MM.1S (cell line): ENCODE data around the gene DVL2.

Source experiments
- DNase-seq: peaks from one replicate; pipeline ENCODE4 v3.0.0-alpha.2; 2015
- H2AFZ ChIP-seq: fragments of 300-600 bp; sonication (generic); 2 replicates; pipeline ENCODE4 v1.6.0; 2016; ENCODE audit warnings: antibody characterized with exemption, low read length
- H3F3A ChIP-seq: fragments of 300-600 bp; sonication (generic); 2 replicates; pipeline ENCODE4 v1.6.1; 2016; ENCODE audit warnings: mild to moderate bottlenecking, antibody characterized with exemption, low read length, moderate library complexity, mixed read lengths; ENCODE audit not compliant: insufficient read depth
- H3K27ac ChIP-seq: fragments of 300-600 bp; sonication (generic); 2 replicates; pipeline ENCODE4 v1.5.1; 2016; ENCODE audit warnings: mild to moderate bottlenecking, low read length
- H3K27me3 ChIP-seq: fragments of 300-600 bp; sonication (generic); replicated peaks from 2 replicates; pipeline ENCODE4 v1.6.0; 2016; ENCODE audit warnings: low read length; ENCODE audit not compliant: insufficient read depth
- H3K36me3 ChIP-seq: fragments of 300-600 bp; sonication (generic); replicated peaks from 2 replicates; pipeline ENCODE4 v1.6.1; 2016; ENCODE audit warnings: mild to moderate bottlenecking, low read length, mixed read lengths; ENCODE audit not compliant: insufficient read depth
- H3K4me1 ChIP-seq: fragments of 300-600 bp; sonication (generic); 2 replicates; pipeline ENCODE4 v1.6.1; 2016; ENCODE audit warnings: low read length, mixed read lengths
- H3K4me2 ChIP-seq: fragments of 300-600 bp; sonication (generic); 2 replicates; pipeline ENCODE4 v1.6.0; 2016; ENCODE audit warnings: low read depth, low read length
- H3K4me3 ChIP-seq: fragments of 300-600 bp; sonication (generic); 2 replicates; pipeline ENCODE4 v1.5.1; 2016; ENCODE audit warnings: low read length, mixed read lengths
- H3K79me2 ChIP-seq: fragments of 300-600 bp; sonication (generic); 2 replicates; pipeline ENCODE4 v1.6.1; 2016; ENCODE audit warnings: mixed run types, low read length, mixed read lengths
- H3K9ac ChIP-seq: fragments of 300-600 bp; sonication (generic); 2 replicates; pipeline ENCODE4 v1.6.1; 2016; ENCODE audit warnings: low read length, mixed read lengths
- H3K9me2 ChIP-seq: fragments of 300-600 bp; sonication (generic); replicated peaks from 2 replicates; pipeline ENCODE4 v1.6.1; 2016; ENCODE audit warnings: mild to moderate bottlenecking, low read length, mixed read lengths; ENCODE audit not compliant: insufficient read depth
- H3K9me3 ChIP-seq: fragments of 300-600 bp; sonication (generic); replicated peaks from 2 replicates; pipeline ENCODE4 v1.6.1; 2016; ENCODE audit warnings: mild to moderate bottlenecking, low read length, mixed read lengths; ENCODE audit not compliant: insufficient read depth
- H4K20me1 ChIP-seq: fragments of 300-600 bp; sonication (generic); 2 replicates; pipeline ENCODE4 v1.6.1; 2016; ENCODE audit warnings: mild to moderate bottlenecking, low read length, moderate library complexity, mixed read lengths; ENCODE audit not compliant: insufficient read depth
- EZH2 ChIP-seq: fragments of 300-600 bp; sonication (generic); optimal IDR thresholded peaks from 2 replicates; pipeline ENCODE3; 2017; ENCODE audit warnings: low read depth, mild to moderate bottlenecking, antibody characterized with exemption, low read length, mixed read lengths
- EZH2phosphoT487 ChIP-seq: fragments of 300-600 bp; sonication (generic); IDR thresholded peaks from 2 replicates; pipeline ENCODE4 v1.6.1; 2018; ENCODE audit warnings: antibody characterized with exemption, low read length
- TF ChIP-seq, protein P1 (sequence below): fragments of 300-600 bp; sonication (generic); IDR thresholded peaks from 2 replicates; pipeline ENCODE4 v1.5.1; 2016; ENCODE audit warnings: antibody characterized with exemption, low read length, mixed read lengths

The DVL2 gene

DNA sequence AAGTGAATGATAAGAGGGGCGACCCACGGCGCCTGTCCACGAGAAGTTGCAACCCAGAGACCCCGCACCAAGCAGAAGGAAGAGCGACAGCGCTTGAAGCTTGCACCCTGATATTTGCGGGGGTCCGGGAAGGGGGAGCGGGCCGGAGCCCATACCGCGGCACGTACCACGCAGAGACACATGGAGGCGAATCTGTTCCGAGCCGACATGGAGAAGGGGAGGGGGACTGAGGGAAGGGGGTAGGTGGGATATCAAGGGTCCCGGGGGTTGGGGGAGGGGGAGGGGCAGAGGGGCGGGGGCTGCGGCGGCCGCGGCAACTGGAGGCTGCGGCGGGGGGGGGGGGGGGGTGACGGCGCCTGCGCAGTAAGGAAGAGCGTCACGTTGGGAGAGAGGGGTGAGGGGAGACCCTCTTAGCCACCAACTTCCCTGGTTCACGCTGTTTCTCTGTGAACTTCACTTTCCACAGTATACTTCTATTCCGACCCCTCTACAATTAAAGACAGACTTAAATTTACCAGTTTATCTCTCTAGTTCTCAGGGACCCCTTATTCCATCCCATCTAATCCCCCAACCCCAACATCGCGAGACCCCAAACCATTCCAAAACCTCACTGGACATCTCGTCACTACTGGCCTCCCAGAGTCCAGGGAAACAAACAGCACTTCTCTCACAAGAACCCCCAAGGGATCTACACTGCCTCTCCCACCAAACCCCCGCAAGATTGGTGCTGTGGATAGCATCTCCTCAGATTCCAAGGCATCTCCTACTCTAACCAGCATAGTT, 22.6 kb downstream of the DVL2 start:
- Histone ChIP-seq H3K27me3 (peaks cover 79% of the 10 kb centered on the region), H3K36me3 (no peaks in the 10 kb centered on the region), H3K4me1 (peaks cover 12% of the 10 kb centered on the region), H3K9me2 (no peaks in the 10 kb centered on the region), H3K9ac (no peak overlapping the region), H3K4me2 (no peak overlapping the region), H3K9me3 (no peaks in the 10 kb centered on the region), H3K4me3 (no peak overlapping the region), H3F3A (no peaks in the 10 kb centered on the region), H3K27ac (no peak overlapping the region), H2AFZ (no peak overlapping the region), H4K20me1 (no peaks in the 10 kb centered on the region), H3K79me2 (no peaks in the 10 kb centered on the region)
- TF ChIP-seq, protein P1, sequence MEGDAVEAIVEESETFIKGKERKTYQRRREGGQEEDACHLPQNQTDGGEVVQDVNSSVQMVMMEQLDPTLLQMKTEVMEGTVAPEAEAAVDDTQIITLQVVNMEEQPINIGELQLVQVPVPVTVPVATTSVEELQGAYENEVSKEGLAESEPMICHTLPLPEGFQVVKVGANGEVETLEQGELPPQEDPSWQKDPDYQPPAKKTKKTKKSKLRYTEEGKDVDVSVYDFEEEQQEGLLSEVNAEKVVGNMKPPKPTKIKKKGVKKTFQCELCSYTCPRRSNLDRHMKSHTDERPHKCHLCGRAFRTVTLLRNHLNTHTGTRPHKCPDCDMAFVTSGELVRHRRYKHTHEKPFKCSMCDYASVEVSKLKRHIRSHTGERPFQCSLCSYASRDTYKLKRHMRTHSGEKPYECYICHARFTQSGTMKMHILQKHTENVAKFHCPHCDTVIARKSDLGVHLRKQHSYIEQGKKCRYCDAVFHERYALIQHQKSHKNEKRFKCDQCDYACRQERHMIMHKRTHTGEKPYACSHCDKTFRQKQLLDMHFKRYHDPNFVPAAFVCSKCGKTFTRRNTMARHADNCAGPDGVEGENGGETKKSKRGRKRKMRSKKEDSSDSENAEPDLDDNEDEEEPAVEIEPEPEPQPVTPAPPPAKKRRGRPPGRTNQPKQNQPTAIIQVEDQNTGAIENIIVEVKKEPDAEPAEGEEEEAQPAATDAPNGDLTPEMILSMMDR = no peak
- TF ChIP-seq EZH2phosphoT487 (no peak), EZH2 (no peak)
- DNase-seq = no peak

GRCh38 chr17:7208754-7209460, 25.4 kb downstream of the DVL2 start:
- no peaks in the 10 kb centered on the region for H4K20me1 ChIP-seq
- no peaks in the 10 kb centered on the region for H3K9me3 ChIP-seq
- no peak overlapping the region for H3K9ac ChIP-seq
- H3K79me2 ChIP-seq = no peaks in the 10 kb centered on the region
- peaks cover 83% of the 10 kb centered on the region for H3K27me3 ChIP-seq
- H3K27ac ChIP-seq = no peak overlapping the region
- H2AFZ ChIP-seq = no peak overlapping the region
- no peak for DNase-seq
- no peaks in the 10 kb centered on the region for H3F3A ChIP-seq
- no peaks in the 10 kb centered on the region for H3K9me2 ChIP-seq
- no peak for TF ChIP-seq EZH2phosphoT487
- TF ChIP-seq EZH2 = no peak
- TF ChIP-seq, protein P1 = no peak
- peaks cover 6% of the 10 kb centered on the region for H3K4me1 ChIP-seq
- H3K36me3 ChIP-seq = no peaks in the 10 kb centered on the region
- no peak overlapping the region for H3K4me2 ChIP-seq
- no peak overlapping the region for H3K4me3 ChIP-seq

DNA sequence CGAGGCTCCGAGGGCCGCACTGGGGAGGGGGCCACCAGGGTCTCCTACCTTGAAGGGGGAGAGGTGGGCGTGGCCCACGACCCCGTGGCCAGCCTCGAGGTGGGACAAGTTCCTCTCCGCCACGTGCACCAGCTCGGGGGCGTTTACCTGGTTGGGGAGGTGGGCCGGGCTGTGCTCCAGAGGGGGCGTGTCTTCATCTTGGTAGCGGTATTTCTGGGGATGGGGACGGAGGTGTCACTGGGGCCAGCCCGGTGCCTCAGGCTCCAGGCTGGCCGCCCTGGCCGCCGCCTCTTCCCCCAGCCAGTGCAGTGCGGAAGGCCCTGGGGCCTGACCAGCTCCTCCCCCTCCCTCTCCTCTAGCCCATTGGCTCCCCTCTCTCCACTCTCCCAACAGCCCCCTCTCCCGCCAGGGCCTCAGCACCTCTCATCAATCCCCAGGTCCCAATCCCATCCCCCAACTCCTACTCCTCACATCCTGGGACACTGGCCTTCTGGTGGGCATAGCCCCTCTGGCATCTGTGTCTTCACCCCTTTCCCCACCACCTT, 26.2 kb downstream of the DVL2 start:
- H3K27me3 ChIP-seq = peaks cover 84% of the 10 kb centered on the region
- no peaks in the 10 kb centered on the region for H3F3A ChIP-seq
- no peak overlapping the region for H3K4me3 ChIP-seq
- no peaks in the 10 kb centered on the region for H3K9me2 ChIP-seq
- H4K20me1 ChIP-seq = no peaks in the 10 kb centered on the region
- H3K4me2 ChIP-seq = no peak overlapping the region
- H3K4me1 ChIP-seq = no peaks in the 10 kb centered on the region; the same call in 1 of the 2 replicates
- DNase-seq = no peak
- no peak overlapping the region for H3K27ac ChIP-seq
- H3K9ac ChIP-seq = no peak overlapping the region
- no peak overlapping the region for H2AFZ ChIP-seq
- no peak for TF ChIP-seq EZH2
- no peak for TF ChIP-seq EZH2phosphoT487
- TF ChIP-seq, protein P1 = no peak
- no peaks in the 10 kb centered on the region for H3K79me2 ChIP-seq
- H3K36me3 ChIP-seq = no peaks in the 10 kb centered on the region
- H3K9me3 ChIP-seq = no peaks in the 10 kb centered on the region
